ENCODE measurements around the gene BST1. TPM values are rescaled to one million over a fixed set of nuclear protein-coding genes. Genes with fewer than 3 reads are reported as not detected.
A peak's percentile ranks its signal among the peaks of the same experiment; 100 is the strongest.

The BST1 gene
- total RNA-seq, 2 experiments from 2014 or later: 0.74 to 0.96 TPM

DNA sequence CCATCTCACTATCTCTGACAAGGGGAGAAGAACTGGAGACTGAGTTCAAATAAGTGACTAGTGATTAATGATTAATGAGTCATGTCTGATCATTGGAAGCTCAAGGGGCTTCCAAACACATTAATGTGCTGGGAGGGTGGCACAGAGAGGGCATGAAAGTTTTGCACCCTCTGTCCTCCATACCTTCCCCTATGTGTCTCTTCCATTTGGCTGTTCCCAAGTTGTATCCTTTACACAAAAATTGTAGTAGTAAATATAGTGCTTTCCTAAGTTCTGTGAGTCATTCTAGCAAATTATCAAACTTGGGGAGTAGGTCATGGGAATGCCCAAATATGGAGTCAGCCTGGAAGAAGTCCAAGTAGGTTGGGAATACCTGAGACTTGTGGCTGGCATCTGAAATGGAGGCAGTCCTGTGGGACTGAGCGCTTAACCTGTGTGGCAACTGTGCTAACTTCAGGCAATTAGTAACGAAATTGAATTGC lies 25.3 kb upstream of the BST1 start:
- Mint-ChIP-seq H3K4me1 (ENCODE audit: low read depth) (peaks cover 18% of the 10 kb centered on the region), H3K27ac (no peak overlapping the region), H3K27me3 (ENCODE audit: low read depth) (peaks cover 3% of the 10 kb centered on the region), H3K4me3 (no peak overlapping the region), H3K9me3 (no peaks in the 10 kb centered on the region), H3K36me3 (ENCODE audit: low read depth) (peaks cover 13% of the 10 kb centered on the region)
- CTCF ChIA-PET: no interaction called here
- DNase-seq: no peak
- intact Hi-C loops (cut with micrococcal nuclease): no loop called here

DNA sequence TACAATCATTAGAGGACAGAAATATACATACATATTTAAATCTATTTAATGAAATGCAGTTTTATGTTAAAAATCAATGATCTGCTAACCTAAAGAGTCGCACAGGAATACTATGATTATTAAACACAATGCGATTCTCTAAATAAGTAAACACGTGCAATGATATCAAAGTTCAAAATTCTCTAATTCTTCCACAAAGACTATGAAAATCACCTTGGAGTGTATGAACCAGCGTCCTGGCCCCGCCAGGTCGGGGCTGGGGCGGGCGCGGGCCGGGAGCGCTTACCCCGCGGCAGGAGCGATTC lies 21.8 kb upstream of the BST1 start:
- peak overlapping the region; percentile 89 for H3K27ac Mint-ChIP-seq
- H3K4me1 Mint-ChIP-seq (ENCODE audit: low read depth): peaks cover 39% of the 10 kb centered on the region
- CTCF ChIA-PET: interaction anchor here (0.9 to 1.1 kb wide), 2 partner anchors 16 to 125 kb away, joined by 3 read pairs; no protein-coding TSS in a partner anchor
- DNase-seq: no peak
- H3K9me3 Mint-ChIP-seq: no peaks in the 10 kb centered on the region
- intact Hi-C loops (cut with micrococcal nuclease): loop anchor here (1.0 kb wide), 6 partner anchors 22 to 1896 kb away; partner anchors contain the start of genes CD38, CPEB2, FBXL5 and LAP3
- H3K36me3 Mint-ChIP-seq (ENCODE audit: low read depth): peaks cover 22% of the 10 kb centered on the region
- peaks cover 3% of the 10 kb centered on the region for H3K27me3 Mint-ChIP-seq (ENCODE audit: low read depth)
- H3K4me3 Mint-ChIP-seq: peak overlapping the region; percentile 90

DNA sequence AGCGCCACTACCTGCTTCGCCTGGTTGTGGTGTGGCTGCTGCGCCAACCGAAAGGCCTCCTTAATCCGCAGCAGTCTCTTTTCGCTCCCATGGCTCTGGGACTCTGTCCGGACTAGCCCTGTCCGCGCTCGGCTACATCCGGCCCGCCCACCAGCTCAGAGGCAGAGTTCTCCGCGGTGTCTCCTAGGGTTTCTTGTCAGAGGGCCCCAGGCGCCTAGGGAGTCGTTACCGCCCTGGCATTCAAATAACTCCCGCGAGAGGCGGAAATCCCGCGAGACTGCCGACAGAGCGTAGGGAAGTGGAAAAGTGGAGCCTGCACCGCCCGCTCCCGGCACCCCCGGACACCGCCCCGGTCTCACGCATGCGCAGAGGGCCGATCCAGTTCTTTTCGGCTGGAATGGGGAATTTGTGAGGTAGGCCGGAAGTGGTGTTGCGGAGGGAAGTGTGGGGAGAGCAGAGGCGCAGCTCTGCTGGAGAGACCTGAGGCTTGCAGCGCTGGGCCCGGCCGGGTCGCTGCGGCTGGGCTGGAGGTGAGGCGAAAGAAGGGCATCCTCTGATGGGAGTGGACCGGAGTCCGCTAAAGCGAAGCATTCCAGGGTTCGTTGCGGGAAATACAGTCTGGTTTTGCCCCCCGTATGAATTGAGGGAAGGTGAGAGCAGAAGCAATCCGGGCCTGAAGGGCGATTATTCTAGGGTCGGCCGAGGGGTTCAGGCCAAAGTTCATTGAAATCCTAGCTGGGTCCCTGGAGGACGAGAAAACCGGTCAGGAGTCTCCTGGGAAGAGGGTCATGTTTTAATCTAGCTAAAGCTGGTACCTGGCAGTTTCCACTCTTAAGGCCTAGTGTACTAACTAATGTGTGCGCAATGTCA lies 21.3 kb upstream of the BST1 start, which contains the start of gene FAM200B:
TSS of gene FAM200B (plus strand) at position 456 of the 870 bp plus-strand sequence. CDS start 5,151 bp downstream, outside the sequence.
- intact Hi-C loops (cut with micrococcal nuclease): loop anchor here (1.0 to 2.0 kb wide), 8 partner anchors 22 to 1896 kb away; partner anchors contain the start of genes BST1, CD38, CPEB2 and FBXL5
- DNase-seq: peak; percentile 99
- peaks cover 39% of the 10 kb centered on the region for H3K4me1 Mint-ChIP-seq (ENCODE audit: low read depth)
- peaks cover 3% of the 10 kb centered on the region for H3K27me3 Mint-ChIP-seq (ENCODE audit: low read depth)
- H3K4me3 Mint-ChIP-seq: peak within 1 kb of the TSS; percentile 90
- CTCF ChIA-PET: interaction anchor here (0.7 to 1.3 kb wide), 6 partner anchors 18 to 275 kb away, joined by 3 to 4 read pairs (median 4); no protein-coding TSS in a partner anchor
- peaks cover 27% of the 10 kb centered on the region for H3K36me3 Mint-ChIP-seq (ENCODE audit: low read depth)
- H3K27ac Mint-ChIP-seq: peak within 1 kb of the TSS; percentile 89
- H3K9me3 Mint-ChIP-seq: no peaks in the 10 kb centered on the region

DNA sequence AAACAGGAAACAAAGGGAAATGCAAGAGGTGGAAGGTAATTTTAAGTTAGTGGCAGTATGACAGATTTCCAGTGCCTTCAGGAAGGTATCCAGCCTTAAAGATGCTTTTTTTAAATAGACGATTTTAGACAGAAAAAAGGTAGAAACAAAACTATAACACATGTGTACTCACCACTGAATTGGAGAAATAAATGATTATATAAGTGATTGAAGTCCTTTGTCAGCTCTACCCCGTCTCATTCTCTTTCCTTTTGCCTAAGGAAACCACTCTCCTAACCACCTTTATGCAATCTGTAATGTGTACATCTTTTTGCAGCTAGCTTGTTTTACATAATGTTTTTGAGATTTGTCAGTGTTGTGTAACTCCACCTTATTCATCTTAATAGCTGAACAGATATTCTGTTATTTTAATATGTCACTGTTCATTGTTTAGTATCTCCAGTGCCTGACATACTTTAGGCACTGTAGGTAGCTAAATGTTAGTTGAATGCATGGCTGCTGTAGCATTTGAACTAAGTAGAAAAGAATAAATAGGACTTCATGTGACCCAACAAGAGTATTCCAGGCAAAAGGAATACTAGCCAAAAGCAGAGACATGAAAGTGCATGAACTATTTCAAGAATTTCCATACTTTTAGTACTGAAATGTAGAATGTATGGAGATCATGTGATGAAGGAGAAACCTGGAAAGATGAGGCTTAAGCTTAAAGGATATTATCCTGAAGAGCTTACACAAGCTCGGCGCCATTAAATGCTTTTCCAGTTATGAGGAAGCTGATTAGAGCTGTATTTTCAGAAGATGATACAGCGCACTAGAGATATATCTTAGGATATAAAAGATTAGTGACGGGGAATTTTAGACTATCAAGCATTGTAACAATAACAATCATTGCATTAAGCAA lies 20.4 kb upstream of the BST1 start:
- DNase-seq: no peak
- intact Hi-C loops (cut with micrococcal nuclease): loop anchor here (1.0 to 2.0 kb wide), 2 partner anchors 21 to 540 kb away; partner anchors contain the start of gene BST1
- peak overlapping the region; percentile 89 for H3K27ac Mint-ChIP-seq

DNA sequence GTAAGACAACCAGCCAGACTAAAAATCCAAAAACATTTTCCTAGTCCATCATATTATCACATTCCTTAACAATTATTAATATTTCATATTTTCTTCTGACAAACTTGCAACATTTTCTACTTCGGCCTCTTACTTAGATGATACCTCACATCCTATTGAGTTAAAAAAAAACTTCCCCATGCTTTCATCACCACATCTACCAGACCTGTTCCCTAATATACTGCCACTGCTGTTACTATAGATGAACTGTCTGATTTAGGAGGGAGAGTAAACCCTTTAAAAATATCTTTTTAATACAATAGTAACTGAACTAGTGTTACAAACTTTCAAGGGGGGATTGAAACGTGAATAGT lies 19.7 kb upstream of the BST1 start:
- no peak overlapping the region for H3K27ac Mint-ChIP-seq
- peaks cover 34% of the 10 kb centered on the region for H3K4me1 Mint-ChIP-seq (ENCODE audit: low read depth)
- H3K9me3 Mint-ChIP-seq: no peaks in the 10 kb centered on the region
- CTCF ChIA-PET: interaction anchor here (1.3 kb wide), 2 partner anchors 226 to 273 kb away, joined by 4 read pairs; no protein-coding TSS in a partner anchor
- H3K36me3 Mint-ChIP-seq (ENCODE audit: low read depth): peaks cover 26% of the 10 kb centered on the region
- no peak for DNase-seq
- intact Hi-C loops (cut with micrococcal nuclease): loop anchor here (2.0 kb wide), 1 partner anchor 540 kb away; no protein-coding TSS in a partner anchor
- H3K27me3 Mint-ChIP-seq (ENCODE audit: low read depth): no peaks in the 10 kb centered on the region
- H3K4me3 Mint-ChIP-seq: no peak overlapping the region

More for the DNA sequence above, 20.4 kb upstream of the BST1 start:
- CTCF ChIA-PET: interaction anchor here (0.7 to 1.3 kb wide), 5 partner anchors 18 to 274 kb away, joined by 3 to 4 read pairs (median 4); no protein-coding TSS in a partner anchor
- Mint-ChIP-seq H3K27me3 (ENCODE audit: low read depth) (peaks cover 3% of the 10 kb centered on the region), H3K4me3 (peak overlapping the region; percentile 90), H3K36me3 (ENCODE audit: low read depth) (peaks cover 28% of the 10 kb centered on the region), H3K9me3 (no peaks in the 10 kb centered on the region), H3K4me1 (ENCODE audit: low read depth) (peaks cover 37% of the 10 kb centered on the region)

DNA sequence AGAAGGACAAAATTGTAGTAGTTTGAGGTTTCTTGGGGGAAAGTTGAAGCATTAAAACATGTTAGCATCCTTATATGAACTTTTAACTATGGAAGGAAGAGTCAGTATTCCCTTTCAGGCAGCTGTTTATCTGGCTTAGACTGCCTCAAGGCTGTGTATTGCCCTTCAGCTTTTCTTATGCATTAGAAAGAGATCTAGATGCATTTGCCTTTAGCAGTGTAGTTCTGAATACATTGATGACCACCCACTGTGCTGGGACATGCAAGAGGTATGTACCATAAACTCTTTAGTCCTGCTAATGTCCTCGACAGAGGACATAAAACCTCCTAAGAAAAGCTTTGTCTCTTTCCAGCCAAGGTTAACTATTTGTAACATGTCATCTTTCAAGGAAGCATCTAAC lies 18.4 kb upstream of the BST1 start:
- no peak overlapping the region for H3K4me3 Mint-ChIP-seq
- peaks cover 26% of the 10 kb centered on the region for H3K36me3 Mint-ChIP-seq (ENCODE audit: low read depth)
- no peak for DNase-seq
- no peaks in the 10 kb centered on the region for H3K9me3 Mint-ChIP-seq
- H3K27ac Mint-ChIP-seq: no peak overlapping the region
- intact Hi-C loops (cut with micrococcal nuclease): no loop called here
- CTCF ChIA-PET: interaction anchor here (0.6 to 1.2 kb wide), 3 partner anchors 9 to 44 kb away, joined by 3 to 4 read pairs (median 3); no protein-coding TSS in a partner anchor
- peaks cover 31% of the 10 kb centered on the region for H3K4me1 Mint-ChIP-seq (ENCODE audit: low read depth)
- H3K27me3 Mint-ChIP-seq (ENCODE audit: low read depth): no peaks in the 10 kb centered on the region

DNA sequence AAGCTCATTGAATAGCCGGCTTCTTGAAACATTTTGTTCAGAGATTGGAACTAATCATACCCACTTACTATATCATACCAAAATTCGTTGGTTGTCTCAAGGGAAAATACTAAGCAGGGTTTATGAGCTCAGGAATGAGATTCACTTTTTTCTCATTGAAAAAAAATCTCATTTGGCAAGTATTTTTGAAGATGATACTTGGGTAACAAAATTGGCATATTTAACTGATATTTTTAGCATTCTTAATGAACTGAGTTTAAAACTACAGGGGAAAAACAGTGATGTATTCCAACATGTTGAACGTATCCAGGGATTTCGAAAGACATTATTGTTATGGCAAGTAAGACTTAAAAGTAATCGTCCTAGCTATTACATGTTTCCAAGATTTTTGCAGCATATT lies 14.8 kb upstream of the BST1 start:
- CTCF ChIA-PET: no interaction called here
- Mint-ChIP-seq H3K27me3 (ENCODE audit: low read depth) (no peaks in the 10 kb centered on the region), H3K4me1 (ENCODE audit: low read depth) (peaks cover 20% of the 10 kb centered on the region), H3K27ac (no peak overlapping the region), H3K36me3 (ENCODE audit: low read depth) (peaks cover 16% of the 10 kb centered on the region), H3K4me3 (no peak overlapping the region), H3K9me3 (no peaks in the 10 kb centered on the region)
- DNase-seq: no peak
- intact Hi-C loops (cut with micrococcal nuclease): no loop called here

DNA sequence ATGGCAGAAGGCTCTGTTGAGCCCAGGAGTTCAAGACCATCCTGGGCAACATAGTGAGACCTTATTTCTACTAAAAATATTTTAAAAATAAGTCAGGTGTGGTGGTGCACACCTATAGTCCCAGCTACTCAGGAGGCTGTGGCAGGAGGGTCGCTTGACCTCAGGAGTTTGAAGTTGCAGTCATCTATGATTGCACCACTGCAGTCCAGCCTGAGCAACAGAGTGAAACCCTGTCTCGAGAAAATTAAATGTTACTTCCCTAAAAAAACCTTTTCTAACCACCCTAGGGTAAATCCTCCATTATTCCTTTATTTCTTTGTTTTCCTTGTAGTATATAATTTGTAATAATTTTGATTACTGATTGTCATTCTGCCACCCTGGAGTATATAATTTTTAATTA lies 13.3 kb upstream of the BST1 start:
- intact Hi-C loops (cut with micrococcal nuclease): no loop called here
- Mint-ChIP-seq H3K4me1 (ENCODE audit: low read depth) (peaks cover 9% of the 10 kb centered on the region), H3K27me3 (ENCODE audit: low read depth) (no peaks in the 10 kb centered on the region), H3K4me3 (no peak overlapping the region), H3K27ac (no peak overlapping the region), H3K36me3 (ENCODE audit: low read depth) (peaks cover 14% of the 10 kb centered on the region), H3K9me3 (no peaks in the 10 kb centered on the region)
- CTCF ChIA-PET: no interaction called here
- no peak for DNase-seq

DNA sequence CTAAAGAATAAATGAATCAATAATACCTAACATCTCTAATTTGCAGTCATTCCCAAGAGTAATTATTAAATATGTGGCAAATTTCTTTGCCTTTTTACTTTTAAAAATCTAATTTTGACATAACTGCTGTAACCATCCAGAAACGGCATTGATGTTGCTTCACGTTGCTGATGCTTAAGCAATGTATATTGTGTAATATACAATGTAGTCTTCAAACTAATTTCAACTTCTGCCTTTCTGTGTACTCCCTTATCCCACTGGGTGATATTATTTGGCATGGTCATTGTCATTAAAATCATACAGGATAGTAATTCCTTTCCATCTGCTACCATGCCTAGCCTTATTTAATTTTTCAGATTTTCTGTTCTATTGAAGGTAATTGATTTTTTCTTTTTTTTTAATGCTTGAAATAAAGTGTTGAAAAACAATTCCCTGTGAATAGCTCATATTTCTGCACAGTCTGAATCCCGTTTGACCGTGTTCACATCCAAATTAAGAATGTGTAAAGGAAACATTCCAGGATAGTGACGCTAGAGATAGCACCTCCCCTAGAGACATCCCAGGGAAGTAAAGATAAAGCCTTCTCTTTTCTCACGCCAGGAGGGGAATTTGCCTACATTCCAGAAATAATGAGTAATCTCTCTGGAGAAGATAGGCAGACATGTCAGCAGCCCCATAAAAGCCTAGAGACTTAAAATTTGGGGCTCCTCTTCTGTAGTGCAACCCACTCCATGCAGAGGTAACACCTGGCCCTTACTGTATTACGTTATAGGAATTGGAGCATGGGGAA lies 12.7 kb upstream of the BST1 start:
- H3K27ac Mint-ChIP-seq: no peak overlapping the region

DNA sequence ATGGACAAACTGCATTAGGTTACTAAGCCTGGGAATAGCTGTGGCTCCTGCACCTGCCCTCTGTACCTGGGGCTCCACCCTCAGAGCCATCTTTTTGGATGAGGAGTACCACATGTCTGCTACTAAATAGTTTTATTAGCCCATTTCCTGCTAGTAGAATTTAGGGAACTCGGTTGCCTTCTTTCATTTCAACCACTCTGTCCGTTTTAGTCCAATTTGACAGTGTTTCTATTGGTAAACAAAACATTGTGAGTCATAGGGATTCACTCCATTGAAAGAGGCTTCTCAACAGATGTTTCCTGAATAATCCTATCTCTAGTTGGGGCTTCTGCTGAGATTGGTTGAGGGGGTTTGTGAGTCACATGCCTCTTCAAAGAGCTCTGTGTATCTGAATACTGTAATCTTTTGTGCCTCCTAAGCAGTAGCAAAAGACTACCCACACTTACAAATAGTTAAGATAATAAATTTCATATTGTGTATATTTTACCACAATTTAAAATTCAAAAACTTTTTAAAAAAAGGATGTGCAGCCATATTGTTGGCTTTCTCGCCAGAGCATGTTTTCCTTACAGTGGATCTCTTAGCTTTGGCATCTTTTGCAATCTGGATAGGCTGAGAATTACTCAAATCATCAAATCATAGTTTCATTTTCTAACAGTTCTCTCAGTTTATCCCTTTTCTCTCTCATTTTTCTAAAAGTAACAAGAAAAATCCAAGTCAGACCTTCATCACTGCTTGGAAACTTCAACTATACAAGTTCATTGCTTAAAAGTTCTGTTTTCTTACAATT lies 11.3 kb upstream of the BST1 start:
- H3K27ac Mint-ChIP-seq: no peak overlapping the region
- DNase-seq: no peak
- H3K36me3 Mint-ChIP-seq (ENCODE audit: low read depth): peaks cover 2% of the 10 kb centered on the region
- no peak overlapping the region for H3K4me3 Mint-ChIP-seq
- peaks cover 4% of the 10 kb centered on the region for H3K4me1 Mint-ChIP-seq (ENCODE audit: low read depth)
- no peaks in the 10 kb centered on the region for H3K27me3 Mint-ChIP-seq (ENCODE audit: low read depth)
- CTCF ChIA-PET: no interaction called here
- H3K9me3 Mint-ChIP-seq: no peaks in the 10 kb centered on the region
- intact Hi-C loops (cut with micrococcal nuclease): no loop called here

More for the DNA sequence above, 12.7 kb upstream of the BST1 start:
- no peak for DNase-seq
- CTCF ChIA-PET: no interaction called here
- Mint-ChIP-seq H3K4me1 (ENCODE audit: low read depth) (peaks cover 6% of the 10 kb centered on the region), H3K36me3 (ENCODE audit: low read depth) (peaks cover 11% of the 10 kb centered on the region), H3K4me3 (no peak overlapping the region), H3K9me3 (no peaks in the 10 kb centered on the region), H3K27me3 (ENCODE audit: low read depth) (no peaks in the 10 kb centered on the region)
- intact Hi-C loops (cut with micrococcal nuclease): no loop called here

DNA sequence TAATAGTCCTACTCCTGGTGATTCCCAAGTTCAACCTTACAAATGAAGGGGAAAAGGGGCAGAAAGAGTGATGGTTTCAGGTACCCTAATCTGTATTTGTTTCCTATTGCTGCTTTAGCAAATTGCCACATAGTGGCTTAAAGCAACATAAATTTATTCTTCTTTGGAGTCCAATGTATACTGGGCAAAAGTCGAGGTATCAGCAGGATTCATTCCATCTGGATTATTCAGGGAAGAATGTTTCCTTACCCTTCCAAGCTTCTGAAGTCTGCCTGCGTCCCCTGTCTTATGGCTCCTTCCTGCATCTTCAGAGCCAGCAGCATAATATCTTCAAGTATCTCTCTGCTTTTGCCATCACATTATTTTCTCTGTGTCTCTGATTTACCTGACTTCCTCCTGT lies 10.3 kb upstream of the BST1 start:
- CTCF ChIA-PET: interaction anchor here (0.8 kb wide), 1 partner anchor 64 kb away, joined by 5 read pairs; no protein-coding TSS in a partner anchor
- intact Hi-C loops (cut with micrococcal nuclease): no loop called here
- H3K4me1 Mint-ChIP-seq (ENCODE audit: low read depth): peaks cover 4% of the 10 kb centered on the region

More for the DNA sequence above, 10.3 kb upstream of the BST1 start:
- H3K27me3 Mint-ChIP-seq (ENCODE audit: low read depth): peaks cover 2% of the 10 kb centered on the region
- H3K36me3 Mint-ChIP-seq (ENCODE audit: low read depth): peaks cover under 1% of the 10 kb centered on the region
- H3K9me3 Mint-ChIP-seq: no peaks in the 10 kb centered on the region
- no peak for DNase-seq
- no peak overlapping the region for H3K4me3 Mint-ChIP-seq
- H3K27ac Mint-ChIP-seq: no peak overlapping the region
